Osteoblast (primary cell): ENCODE results near the gene NTSR1. TPM values are rescaled to one million over a fixed set of nuclear protein-coding genes. Genes with fewer than 3 reads are reported as not detected.
A peak's percentile ranks its signal among the peaks of the same experiment; 100 is the strongest.

ENCODE experiments used
- DNase-seq: peaks from one replicate; pipeline ENCODE4 v3.0.0; 2011; ENCODE audit warnings: low spot score, mixed read lengths; ENCODE audit not compliant: insufficient read length; ENCODE audit errors: missing footprints
- H2AFZ ChIP-seq: 2 replicates; pipeline ENCODE4 v1.6.0; 2011; ENCODE audit warnings: mild to moderate bottlenecking, low read length
- H3K27ac ChIP-seq: 2 replicates; pipeline ENCODE4 v1.5.1; 2011; ENCODE audit warnings: mild to moderate bottlenecking, low read depth, low read length, moderate library complexity
- H3K27me3 ChIP-seq: 2 replicates; pipeline ENCODE4 v1.6.0; 2012; ENCODE audit warnings: mild to moderate bottlenecking, control low read depth, inconsistent platforms, low read length, moderate library complexity; ENCODE audit not compliant: insufficient read depth
- H3K36me3 ChIP-seq: 2 replicates; pipeline ENCODE4 v1.5.1; 2011; ENCODE audit warnings: mild to moderate bottlenecking, low read length, control low read depth, moderate library complexity; ENCODE audit not compliant: insufficient read depth
- H3K4me1 ChIP-seq: 2 replicates; pipeline ENCODE4 v1.5.1; 2011; ENCODE audit warnings: mild to moderate bottlenecking, low read length, control low read depth, moderate library complexity; ENCODE audit not compliant: insufficient read depth
- H3K4me2 ChIP-seq: 2 replicates; pipeline ENCODE4 v1.6.0; 2011; ENCODE audit warnings: mild to moderate bottlenecking, low read length; ENCODE audit not compliant: insufficient read depth
- H3K4me3 ChIP-seq: fragments of 200-600 bp; sonication (generic); 3 replicates; pipeline ENCODE4 v1.5.1; 2012; ENCODE audit warnings: mild to moderate bottlenecking, low read length, inconsistent platforms; ENCODE audit not compliant: insufficient read depth
- H3K79me2 ChIP-seq: 2 replicates; pipeline ENCODE4 v1.6.0; 2012; ENCODE audit warnings: mild to moderate bottlenecking, low read length, control low read depth, inconsistent platforms; ENCODE audit not compliant: insufficient read depth
- H3K9me3 ChIP-seq: 2 replicates; pipeline ENCODE4 v1.5.1; 2011; ENCODE audit warnings: low read depth, low read length, control low read depth
- H4K20me1 ChIP-seq: 2 replicates; pipeline ENCODE4 v1.6.0; 2012; ENCODE audit warnings: mild to moderate bottlenecking, low read length, control low read depth; ENCODE audit not compliant: insufficient read depth
- CTCF ChIP-seq: IDR thresholded peaks from 2 replicates; pipeline ENCODE4 v1.5.1; 2011; ENCODE audit warnings: mild to moderate bottlenecking, low read depth, low read length, moderate library complexity; ENCODE audit errors: extremely low read depth
- total RNA-seq: library from RNA; depleted of rRNA; stranded (reverse); fragments of >200 nt; gene quantifications from 2 replicates; pipeline ENCODE4 v1.2.3, GENCODE V29; 2012

Gene NTSR1
- total RNA-seq, 1 donor = not detected

- peak; percentile 45 for DNase-seq
- Histone ChIP-seq H3K9me3 (no peaks in the 10 kb centered on the region), H2AFZ (no peak overlapping the region), H3K27me3 (peaks cover 27% of the 10 kb centered on the region), H3K79me2 (no peaks in the 10 kb centered on the region), H3K36me3 (no peaks in the 10 kb centered on the region), H3K27ac (no peak overlapping the region), H3K4me2 (no peak overlapping the region), H3K4me1 (no peaks in the 10 kb centered on the region), H4K20me1 (no peaks in the 10 kb centered on the region), H3K4me3 (no peak overlapping the region)
- no peak for TF ChIP-seq CTCF
Measured at GRCh38 chr20:62732842-62733525, 24.3 kb downstream of the NTSR1 start.

- Histone ChIP-seq H3K4me2 (no peak overlapping the region), H3K4me3 (no peak overlapping the region), H3K36me3 (no peaks in the 10 kb centered on the region), H3K27me3 (peaks cover 22% of the 10 kb centered on the region), H3K27ac (no peak overlapping the region), H4K20me1 (no peaks in the 10 kb centered on the region), H3K9me3 (no peaks in the 10 kb centered on the region), H3K79me2 (no peaks in the 10 kb centered on the region), H3K4me1 (no peaks in the 10 kb centered on the region), H2AFZ (no peak overlapping the region)
- no peak for TF ChIP-seq CTCF
- peak; percentile 45 for DNase-seq
Measured at GRCh38 chr20:62733526-62733842, 24.8 kb downstream of the NTSR1 start.

DNA sequence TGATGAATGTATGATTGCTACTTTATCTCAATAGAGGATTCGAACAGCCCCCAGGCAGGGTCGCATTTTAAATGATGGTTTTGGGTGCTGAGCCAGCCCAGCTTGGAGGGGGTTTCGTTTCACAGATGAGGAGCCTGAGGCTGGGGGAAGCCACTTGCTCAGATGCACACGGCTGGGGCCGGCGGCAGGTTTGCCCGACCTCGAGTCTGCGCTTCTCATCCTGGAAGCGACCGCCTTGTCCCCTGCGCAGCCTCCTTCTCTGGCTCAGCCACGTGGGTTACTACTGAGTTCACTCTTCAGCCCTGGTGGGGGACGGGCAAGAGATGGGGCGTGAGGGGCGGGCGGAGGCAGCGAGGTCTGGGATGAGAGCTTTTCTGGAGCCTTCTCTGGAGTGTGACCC lies 25.3 kb downstream of the NTSR1 start:
- Histone ChIP-seq H3K4me2 (no peak overlapping the region), H2AFZ (no peak overlapping the region), H3K79me2 (no peaks in the 10 kb centered on the region), H4K20me1 (no peaks in the 10 kb centered on the region), H3K4me3 (no peak overlapping the region), H3K27ac (no peak overlapping the region), H3K27me3 (peaks cover 19% of the 10 kb centered on the region), H3K4me1 (no peaks in the 10 kb centered on the region), H3K36me3 (no peaks in the 10 kb centered on the region), H3K9me3 (no peaks in the 10 kb centered on the region)
- DNase-seq = peak; percentile 30
- no peak for TF ChIP-seq CTCF

- Histone ChIP-seq H3K4me2 (no peak overlapping the region), H3K27ac (no peak overlapping the region), H3K9me3 (no peaks in the 10 kb centered on the region), H3K27me3 (peaks cover 19% of the 10 kb centered on the region), H3K36me3 (no peaks in the 10 kb centered on the region), H2AFZ (no peak overlapping the region), H4K20me1 (no peaks in the 10 kb centered on the region), H3K4me1 (no peaks in the 10 kb centered on the region), H3K4me3 (no peak overlapping the region), H3K79me2 (no peaks in the 10 kb centered on the region)
- no peak for DNase-seq
- no peak for TF ChIP-seq CTCF
Measured at GRCh38 chr20:62734326-62734725, 25.7 kb downstream of the NTSR1 start.
